ENCODE results near the gene CADM4.

DNA sequence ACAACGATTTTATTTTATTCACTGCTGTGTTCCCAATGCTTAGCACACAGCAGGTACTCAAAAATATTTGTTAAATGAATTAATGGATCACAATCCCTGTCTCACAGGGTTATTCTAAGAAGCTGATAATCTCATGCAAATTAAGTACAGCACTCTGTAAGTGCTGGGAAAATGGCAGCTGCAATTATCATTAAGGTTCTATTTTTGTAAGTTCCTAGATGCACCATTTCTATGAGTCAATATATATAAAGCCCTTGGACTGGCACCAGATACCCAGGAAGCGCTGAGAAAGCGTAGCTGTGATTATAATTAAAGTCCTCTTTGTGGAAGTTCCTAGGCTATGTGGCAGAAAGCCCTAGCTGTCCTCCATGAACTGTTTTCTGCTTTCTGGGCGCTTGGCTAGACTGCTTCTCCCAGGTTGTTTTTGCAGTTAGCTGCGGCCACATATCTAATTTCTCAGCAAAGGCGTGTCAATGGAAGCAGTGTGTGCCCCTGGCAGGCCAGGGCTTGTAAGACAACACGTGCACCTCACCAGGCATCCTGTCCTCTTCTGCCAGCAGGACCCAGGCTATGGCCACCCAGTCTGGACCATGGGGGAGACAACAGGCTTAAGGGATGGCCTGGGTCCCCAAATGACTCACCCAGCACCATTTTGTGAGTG lies 33.0 kb downstream of the CADM4 start:
- TF ChIP-seq, protein P1, sequence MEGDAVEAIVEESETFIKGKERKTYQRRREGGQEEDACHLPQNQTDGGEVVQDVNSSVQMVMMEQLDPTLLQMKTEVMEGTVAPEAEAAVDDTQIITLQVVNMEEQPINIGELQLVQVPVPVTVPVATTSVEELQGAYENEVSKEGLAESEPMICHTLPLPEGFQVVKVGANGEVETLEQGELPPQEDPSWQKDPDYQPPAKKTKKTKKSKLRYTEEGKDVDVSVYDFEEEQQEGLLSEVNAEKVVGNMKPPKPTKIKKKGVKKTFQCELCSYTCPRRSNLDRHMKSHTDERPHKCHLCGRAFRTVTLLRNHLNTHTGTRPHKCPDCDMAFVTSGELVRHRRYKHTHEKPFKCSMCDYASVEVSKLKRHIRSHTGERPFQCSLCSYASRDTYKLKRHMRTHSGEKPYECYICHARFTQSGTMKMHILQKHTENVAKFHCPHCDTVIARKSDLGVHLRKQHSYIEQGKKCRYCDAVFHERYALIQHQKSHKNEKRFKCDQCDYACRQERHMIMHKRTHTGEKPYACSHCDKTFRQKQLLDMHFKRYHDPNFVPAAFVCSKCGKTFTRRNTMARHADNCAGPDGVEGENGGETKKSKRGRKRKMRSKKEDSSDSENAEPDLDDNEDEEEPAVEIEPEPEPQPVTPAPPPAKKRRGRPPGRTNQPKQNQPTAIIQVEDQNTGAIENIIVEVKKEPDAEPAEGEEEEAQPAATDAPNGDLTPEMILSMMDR (optimal IDR thresholded peaks at IDR 0.05 in 1 of 3, IDR thresholded peaks at IDR 0.05 in 1 of 3, conservative IDR thresholded peaks at IDR 0.05 in 1 of 3; ENCODE audit: extremely low read depth in 1 of 3, insufficient read depth in 2 of 3, low read length in 3 of 3): no peak
- no peak for TF ChIP-seq EZH2 (IDR thresholded peaks at IDR 0.05; ENCODE audit: low read length)

All from keratinocyte (primary cell).